GM19238 (cell line): ENCODE data around the gene LRP1B.

Source experiments
- DNase-seq: peaks from one replicate; pipeline ENCODE4 v3.0.0; 2011; ENCODE audit warnings: low spot score; ENCODE audit not compliant: insufficient read length

The LRP1B gene

DNA sequence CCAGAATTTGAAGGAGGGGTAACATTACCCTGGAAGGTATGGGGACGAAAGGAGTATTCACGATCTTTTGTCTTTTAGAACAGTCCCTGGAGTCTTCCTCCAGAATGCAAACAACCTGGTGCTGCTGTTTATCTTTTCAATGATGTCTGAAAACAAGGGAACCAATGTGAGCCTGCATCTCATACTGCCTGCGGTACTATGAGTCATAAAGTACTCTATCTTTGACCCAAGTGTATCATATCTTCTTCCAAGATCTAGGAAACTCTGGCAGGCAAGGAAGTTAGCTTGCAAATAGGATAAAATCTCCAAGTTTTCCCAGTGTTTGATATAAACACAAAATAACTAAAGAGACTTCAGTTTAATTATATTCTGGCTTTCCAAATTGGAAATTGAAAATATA is 968.5 kb downstream of the LRP1B start:
- no peak for DNase-seq

DNA sequence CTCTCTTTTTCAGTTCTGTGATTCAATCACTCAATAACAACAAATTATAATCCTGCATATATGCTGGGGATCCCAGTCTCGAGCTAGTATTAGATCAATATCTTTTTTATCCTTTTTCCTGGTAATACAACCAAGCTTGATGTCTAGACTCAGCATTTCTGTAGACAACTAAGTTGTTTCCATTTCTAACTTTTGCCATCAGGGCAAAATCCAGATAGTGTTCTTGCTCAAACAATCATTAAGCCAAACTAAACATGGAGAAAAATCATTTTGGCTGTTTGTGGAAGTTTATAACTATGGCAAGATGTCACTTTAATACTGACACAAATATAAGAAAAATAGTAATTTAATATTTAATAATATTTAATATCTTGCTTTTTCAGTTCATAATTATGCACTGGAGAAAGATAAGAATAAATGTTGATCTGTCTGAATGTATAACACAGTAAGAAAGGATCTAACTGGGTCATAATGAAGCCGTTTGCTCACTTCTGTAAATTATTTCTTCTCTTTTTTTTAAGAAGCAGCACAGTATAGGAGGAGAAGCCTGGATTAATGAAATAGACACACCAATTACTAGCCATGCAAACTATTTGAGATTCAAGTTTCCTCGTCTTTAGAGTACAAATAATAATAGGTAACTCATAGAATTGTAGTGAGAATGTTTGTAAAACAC is 979.1 kb downstream of the LRP1B start:
- no peak for DNase-seq

DNA sequence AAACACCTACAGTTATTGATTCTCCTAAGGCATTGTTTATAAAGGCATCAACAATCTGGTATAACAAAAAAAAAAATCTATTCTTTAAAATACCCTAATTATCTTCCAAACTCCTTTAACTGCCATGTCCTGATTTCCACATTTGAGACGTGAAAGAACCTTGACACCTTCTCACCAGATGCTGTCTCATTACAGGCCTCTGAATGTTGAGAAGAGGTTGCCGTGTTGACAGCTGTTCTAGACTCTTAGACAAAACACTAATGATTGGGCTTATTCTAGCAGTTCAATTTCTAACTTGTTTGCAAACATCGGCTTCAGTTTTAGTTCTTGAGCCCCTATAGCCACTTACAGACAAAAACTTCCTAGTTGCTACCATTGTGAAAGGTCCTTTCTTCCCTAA is 988.8 kb downstream of the LRP1B start:
- no peak for DNase-seq

DNA sequence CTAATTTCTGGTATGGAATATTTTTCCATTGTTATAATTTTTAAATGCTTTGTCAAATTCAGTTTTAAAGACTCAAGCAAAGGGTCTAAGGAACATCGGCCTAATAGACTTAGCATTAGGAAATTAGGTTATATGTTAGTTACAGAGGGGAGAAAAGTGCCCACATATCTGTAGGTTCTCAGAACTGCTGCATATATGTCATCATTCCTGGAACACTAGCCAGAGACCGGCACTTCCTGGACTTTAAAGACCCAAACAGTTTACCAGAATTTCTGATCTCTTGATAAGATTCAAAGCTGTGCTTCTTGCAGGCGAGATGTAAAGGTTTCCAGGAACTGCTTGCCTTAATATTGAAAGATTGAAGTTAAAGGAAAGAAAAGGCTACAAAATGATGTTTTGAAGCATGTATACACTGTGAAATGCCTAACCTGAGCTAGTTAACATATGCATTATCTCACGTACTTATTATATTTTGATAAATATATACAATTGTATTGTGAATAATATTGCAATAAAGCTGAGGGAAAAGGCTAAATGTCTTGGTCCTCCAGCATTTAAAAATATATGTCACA is 993.6 kb downstream of the LRP1B start:
- DNase-seq = no peak

DNA sequence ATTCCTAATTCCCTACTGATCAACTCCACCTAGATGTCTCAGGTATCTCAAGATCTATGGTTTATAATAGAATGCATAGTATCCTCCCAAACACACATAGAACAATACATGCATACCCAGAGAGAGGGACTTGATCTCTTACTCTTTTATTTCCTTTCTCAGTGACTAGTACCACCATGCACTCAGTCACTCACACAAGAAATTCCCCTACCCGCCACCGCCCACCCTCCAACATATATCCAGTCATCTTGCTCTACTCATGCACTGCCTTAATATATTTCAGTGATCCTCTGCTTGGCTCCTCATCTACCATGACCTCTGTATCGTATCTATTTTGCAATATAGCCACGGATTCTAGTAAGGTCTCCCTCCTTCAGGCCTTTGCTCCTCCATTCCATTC is 996.9 kb downstream of the LRP1B start:
- DNase-seq = no peak

DNA sequence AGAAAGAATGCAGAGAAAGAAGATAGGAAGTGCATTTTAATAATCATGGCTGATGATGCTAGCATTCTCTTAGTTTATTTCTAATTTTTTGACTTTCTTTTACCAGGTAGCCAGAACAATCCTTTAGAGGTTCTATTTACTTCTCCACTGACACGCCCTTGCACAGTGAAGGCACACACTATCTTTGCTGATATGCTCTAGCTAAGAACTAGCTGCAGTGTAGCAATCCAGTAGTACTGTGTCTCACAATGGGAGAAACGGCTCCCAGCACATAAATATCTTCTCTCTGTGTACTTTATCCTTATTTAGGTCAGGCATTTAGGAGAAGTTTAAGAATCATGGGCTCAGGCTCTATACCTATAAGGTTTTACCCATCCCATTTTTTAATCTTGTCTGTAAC is 1005.4 kb downstream of the LRP1B start:
- no peak for DNase-seq

DNA sequence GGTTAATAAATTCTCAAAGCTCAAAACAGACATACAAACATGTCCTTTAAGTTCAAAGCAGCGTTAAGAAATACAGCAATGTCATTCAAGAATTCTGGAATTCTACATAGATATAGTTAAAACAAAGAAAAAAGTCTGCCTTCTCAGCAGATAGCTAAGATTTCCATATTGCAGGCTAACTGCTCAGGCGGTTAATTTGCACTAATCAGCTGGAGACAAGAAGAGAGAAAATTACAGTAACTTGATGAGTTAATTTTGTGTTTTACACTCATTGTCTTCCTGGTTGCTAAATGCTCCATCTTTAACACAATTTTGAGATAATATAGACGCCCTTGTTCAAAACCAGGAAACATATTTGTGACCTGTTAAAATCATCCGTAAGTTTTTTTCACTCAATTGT is 1012.0 kb downstream of the LRP1B start:
- DNase-seq = no peak

DNA sequence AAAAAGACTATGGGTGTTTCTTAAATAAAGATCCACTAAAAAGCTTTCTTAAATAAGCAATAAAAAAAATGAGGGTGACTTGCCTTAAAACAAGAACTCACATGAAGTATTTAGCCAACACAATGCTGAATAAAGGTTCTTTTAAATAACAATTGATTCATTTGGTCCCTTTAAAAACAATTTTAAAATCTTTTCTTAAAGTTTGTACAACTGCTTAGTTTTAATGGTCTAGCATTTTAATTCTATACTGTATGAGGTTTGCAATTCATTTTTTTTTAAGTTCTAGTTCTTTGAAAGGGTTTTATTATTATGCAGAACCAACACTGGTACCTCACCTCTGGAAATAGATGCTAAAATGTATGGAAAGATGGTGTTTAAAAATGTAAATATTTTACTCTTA is 1017.5 kb downstream of the LRP1B start:
- DNase-seq = no peak

DNA sequence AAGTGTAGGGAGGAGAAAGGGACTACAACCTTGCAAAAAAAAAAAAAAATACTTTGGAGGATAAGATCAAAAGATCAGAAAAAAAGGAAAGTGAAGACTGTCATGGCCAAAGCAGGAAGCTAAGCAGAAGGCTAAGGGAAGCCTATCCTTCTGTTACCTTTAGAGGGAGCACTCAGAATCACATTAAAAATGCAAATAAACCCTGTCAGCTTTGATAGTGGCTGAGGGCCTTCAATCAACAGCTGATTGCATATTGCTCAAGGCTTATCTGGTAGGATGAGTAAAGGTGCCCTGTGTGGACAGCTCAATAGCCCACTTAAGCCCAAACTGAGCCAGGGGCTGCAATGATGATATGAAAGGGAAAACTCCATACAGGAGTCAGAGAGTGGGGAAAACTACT is 1021.2 kb downstream of the LRP1B start:
- no peak for DNase-seq

DNA sequence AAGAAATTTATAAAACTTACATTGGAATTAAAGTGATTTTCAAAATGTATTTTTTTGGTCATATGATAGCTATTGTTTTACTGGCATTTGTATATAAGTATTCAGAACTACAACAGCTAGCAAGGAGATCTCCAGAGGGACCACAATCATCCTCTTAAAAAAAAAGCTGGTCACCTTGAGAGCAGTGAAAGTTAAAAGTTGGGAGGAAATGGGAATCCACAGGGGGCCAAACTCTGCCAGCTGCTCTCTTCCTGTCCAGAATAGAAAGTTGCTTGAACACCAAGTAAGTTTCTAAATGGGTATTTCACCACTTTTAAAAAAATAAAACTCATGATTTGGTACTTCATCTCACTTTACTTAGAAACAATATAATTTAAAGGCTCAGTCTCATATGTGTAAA is 1025.1 kb downstream of the LRP1B start:
- no peak for DNase-seq

DNA sequence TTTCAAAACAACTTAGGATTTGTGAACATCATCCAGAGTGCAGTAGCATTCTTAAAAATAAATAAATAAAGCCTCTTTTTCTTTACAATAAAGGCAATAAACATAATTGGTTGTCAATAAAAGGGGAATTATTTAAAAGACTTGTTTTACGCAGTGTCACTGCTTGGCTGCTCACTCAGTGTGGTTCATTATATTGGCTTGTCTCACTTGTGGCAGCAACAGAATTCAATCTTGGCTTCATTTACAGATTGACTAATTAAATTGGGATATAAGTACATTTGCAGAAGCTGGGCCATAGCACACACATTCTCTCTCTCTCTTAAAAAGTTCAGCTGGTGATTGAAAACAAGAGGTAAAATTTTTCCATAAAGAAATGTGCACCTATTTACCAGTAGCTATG is 1027.6 kb downstream of the LRP1B start:
- DNase-seq = no peak

DNA sequence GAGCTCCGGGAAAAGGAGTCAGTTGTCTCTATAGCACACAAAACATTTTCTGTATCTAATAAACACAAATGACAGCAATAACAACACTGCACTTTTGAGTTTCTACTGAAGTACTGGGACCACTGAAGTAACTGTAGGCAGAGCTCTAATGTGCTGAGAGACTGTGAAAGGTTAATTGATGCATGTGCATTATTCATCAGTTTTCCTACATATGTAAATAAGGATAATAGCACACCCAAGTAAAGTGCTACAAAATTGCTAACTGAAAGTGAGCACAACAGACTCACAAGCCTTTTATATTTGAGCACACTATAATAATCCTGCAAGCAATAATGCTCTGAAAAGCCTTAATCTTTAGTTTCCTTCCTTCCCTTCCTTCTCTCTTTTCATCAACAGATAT is 1051.6 kb downstream of the LRP1B start:
- DNase-seq = no peak

DNA sequence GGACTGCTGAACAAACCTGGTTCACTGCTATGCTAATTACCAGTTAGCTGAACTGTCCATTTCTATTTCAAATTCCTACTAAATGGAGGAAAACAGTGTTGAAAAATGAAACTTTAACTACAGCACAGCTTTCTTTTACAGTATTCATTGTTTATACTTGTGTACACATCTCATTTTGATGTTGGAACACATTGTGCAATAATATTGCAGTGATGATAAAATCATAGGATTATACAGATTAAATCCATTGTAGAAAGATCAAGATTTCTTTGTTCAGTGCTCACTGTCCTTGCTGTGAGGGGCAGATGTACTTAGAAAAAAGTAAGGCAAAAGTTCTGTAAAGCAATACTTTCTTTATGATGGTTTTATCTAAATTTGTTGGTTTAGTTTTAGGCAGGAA is 1055.1 kb downstream of the LRP1B start:
- no peak for DNase-seq

DNA sequence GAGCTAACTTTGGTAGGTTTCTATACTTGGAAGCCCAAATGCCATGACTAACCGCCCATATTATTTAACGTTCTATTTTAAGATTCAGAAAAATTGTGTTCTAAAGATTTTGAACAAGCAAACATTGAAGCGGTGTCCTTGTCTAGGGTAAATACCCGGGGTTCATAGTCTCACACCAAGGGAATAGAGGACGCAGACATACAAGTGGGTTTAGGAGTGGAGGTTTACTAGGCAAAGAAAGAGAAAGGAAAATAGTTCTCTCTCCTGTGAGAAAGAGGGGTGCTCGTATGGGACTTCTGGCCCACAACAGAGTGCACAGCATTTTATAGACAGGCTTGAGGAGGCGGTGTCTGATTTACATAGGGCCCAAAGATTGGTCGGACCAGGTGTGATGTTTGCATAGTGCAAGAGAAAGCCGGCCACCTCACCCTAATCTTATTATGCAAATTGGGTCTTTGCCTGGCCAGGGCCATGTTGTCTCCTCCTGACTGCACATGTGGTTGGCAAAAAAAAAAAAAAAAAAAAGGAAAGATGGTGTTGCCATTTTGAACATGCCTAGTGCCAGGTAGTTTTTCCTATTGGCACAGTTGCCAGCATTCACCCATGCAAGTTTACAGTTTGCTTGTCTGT is 1062.6 kb downstream of the LRP1B start:
- no peak for DNase-seq

DNA sequence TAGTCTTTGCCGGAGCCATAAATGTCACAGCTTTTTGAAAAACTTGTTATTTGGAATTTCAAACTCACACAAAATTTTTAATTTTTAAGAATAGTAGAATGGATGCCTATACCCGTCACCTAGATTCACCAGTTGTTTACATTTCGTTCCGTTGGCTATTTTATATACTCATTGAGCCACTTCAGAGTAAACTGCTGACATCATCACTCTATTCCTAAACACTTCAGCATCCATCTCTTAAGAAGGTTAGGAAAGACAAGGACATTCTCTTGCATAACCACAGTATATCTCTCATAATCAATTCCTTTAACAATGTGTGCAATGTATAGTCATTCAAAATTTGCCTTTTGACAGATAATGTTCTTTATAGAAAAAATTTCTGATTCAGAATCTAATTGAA is 1065.8 kb downstream of the LRP1B start:
- no peak for DNase-seq

DNA sequence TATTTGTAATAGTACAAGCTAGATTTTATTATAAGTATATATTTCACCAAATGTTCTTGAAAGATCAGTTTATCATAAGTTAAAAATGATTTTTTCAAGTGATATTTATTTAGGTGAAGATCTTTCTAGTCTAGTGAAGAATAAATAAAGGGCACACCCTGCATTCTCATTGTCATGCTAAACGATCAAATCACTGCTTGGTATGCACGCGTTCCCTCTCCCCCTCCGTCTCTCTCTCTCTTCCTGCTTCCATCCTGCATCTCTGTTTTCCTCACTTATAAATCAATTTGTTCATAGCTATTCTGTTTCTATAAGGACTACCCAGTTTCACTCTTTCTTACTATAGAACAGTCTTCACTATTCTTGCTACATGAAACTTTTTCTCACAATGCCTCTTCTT is 1067.4 kb downstream of the LRP1B start:
- no peak for DNase-seq

DNA sequence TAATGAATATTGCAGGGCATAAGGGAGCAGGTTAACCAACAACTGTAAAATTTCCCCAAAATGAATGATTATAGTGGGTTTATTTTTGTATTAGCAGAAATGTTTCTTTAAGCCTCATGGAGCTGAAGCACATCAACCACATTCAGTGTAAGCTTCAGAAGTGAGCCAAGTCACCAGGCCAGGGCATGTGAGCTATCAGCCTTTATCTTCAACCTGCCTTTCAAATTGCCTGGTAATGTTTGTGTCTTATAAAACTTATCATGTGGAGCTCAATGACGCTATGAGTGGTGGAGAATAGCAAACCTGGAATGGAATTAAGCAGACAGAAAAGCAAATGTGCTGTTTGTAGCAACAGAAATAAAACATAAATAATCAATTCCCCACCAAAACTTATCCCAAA is 1068.4 kb downstream of the LRP1B start:
- DNase-seq = no peak

DNA sequence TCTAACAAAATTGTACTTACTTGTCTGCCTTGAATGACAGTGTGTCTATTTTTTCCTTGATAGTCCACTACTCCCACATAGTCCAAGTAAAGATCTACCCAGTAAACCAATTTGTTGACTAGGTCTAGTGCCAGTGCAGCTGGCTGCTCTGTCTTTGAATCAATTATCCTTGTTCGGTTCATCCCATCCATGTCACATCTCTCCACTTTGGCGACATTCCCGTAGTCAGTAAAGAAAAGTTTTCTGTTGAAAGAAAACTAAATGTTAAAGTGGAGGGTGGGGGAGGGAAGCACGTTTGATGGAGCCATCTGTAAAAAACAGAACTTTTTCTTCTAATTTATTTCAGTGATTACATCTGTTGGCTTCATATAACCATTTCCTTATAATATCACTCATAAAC is 1068.8 kb downstream of the LRP1B start:
- no peak for DNase-seq

DNA sequence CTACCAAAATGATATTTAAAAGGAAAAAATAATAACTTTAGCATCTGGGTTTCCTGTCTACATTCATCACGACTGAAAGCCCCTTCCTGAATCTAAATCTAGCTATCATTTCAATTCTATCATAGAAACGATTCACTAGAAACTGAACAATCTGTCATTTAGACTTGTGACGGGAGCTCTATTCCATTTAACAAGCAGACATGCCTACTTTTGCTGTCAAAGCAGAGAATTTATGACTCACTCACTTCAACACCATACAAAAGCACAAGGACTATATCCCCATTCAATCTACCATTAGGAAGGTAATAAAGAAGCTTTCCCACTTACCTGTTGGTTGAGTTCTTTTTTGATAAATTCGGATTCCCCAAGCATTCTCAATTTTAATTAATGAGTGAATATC is 1072.3 kb downstream of the LRP1B start:
- no peak for DNase-seq

DNA sequence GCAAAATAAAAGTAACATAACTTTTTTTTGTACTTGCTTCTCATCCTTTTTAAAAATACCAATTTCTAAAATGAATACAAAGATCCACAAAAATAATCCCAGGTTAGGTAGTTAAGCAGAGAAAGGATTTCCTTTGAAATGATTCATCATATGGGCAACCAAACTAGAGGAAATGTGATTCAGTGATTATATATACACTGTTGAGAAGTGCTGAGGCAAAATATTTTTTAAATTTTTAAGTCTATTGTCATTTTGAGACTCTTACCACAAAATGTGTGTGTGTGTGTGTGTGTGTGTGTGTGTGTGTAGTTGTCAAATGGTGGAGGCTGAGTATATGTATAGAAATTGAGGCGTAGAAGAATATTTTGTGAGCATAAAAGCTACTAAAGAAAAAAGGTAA is 1075.3 kb downstream of the LRP1B start:
- DNase-seq = no peak

DNA sequence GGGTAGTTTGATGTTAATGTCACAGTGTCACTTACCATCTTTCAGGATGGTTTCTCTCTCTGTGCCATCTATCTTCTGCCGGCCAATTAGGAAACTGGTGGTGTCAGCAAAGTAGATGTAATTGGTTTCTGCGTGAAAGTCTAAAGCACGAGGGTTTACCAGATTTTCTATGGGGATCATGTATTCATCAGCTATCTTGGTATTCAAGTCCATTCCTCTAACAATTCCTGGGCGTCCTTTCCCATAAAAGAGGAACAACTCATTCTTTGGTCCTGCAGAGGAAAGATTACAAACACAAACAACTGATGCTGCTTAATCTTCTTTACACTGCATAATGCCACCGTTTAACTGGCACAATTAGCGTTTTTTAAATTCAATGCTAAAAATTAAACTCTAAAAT is 1081.9 kb downstream of the LRP1B start:
- no peak for DNase-seq

DNA sequence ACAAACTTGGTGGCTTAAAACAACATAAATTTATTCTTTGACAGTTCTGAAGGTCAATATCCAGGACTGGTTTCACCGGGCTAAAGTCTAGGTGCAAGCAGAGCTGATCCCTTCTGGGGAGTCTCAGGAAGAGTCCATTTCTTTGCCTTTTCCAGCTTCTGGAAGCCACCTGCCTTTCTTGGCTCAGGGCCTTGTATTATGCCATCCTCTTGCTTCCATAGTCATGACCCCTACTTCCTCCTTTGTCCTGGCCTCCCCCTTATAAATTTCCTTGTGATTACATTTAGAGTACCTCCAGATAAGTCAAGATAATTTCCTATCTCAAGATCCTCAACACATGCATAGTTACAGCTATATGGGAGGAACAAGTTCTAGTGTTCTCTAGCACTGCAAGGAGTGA is 1089.5 kb downstream of the LRP1B start:
- DNase-seq = no peak

DNA sequence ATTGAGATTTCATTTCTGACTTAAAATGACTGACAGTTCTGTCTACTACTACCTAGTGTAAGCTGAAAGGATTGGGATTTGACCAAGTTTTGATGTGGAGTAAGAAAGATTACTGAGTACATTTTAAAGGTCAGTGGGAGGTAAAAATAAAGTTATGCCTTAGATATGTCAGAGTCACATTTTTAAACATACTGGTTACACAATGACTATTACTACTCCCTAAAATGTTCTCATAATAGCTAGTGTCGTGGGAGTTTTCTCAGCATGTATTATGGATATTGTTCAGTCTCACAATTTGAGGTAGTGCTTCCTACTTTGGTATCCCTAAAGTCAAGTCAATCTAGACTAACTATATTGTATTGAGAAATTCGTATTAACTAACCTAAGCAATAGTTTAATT is 1092.5 kb downstream of the LRP1B start:
- DNase-seq = no peak
